HG03558 (cell line): Measurements from ENCODE around the gene DMBT1.

ENCODE experiments used
- ATAC-seq: cut with Tn5 transposase; IDR thresholded peaks from one replicate; pipeline ENCODE4 v1.9.1; 2021; ENCODE audit warnings: moderate number of reproducible peaks; ENCODE audit not compliant: unreplicated experiment; ENCODE audit errors: extremely low read depth

The DMBT1 gene

GRCh38 chr10:122546242-122546641, 14.3 kb upstream of the DMBT1 start:
- no peak for ATAC-seq

- ATAC-seq = no peak
Measured at GRCh38 chr10:122548407-122549085, 12.0 kb upstream of the DMBT1 start.

GRCh38 chr10:122549636-122550035, 10.9 kb upstream of the DMBT1 start:
- ATAC-seq = no peak

- ATAC-seq = no peak
Measured at GRCh38 chr10:122550427-122550826, 10.1 kb upstream of the DMBT1 start.

- no peak for ATAC-seq
Measured at GRCh38 chr10:122550983-122551382, 9.6 kb upstream of the DMBT1 start.

- ATAC-seq = no peak
Measured at GRCh38 chr10:122551450-122551849, 9.1 kb upstream of the DMBT1 start.

GRCh38 chr10:122553341-122553740, 7.2 kb upstream of the DMBT1 start:
- ATAC-seq = no peak

- ATAC-seq = no peak
Measured at GRCh38 chr10:122554131-122555036, 6.2 kb upstream of the DMBT1 start.

GRCh38 chr10:122555442-122555841, 5.1 kb upstream of the DMBT1 start:
- no peak for ATAC-seq

- no peak for ATAC-seq
Measured at GRCh38 chr10:122557516-122557915, 3.0 kb upstream of the DMBT1 start.

GRCh38 chr10:122558452-122558851, 2.1 kb upstream of the DMBT1 start:
- ATAC-seq = no peak

- no peak for ATAC-seq
Measured at GRCh38 chr10:122559228-122559627, 1.3 kb upstream of the DMBT1 start.

- no peak for ATAC-seq
Measured at GRCh38 chr10:122561212-122561611, 658 bp downstream of the DMBT1 start.

- ATAC-seq = no peak
Measured at GRCh38 chr10:122561792-122562191, 1.2 kb downstream of the DMBT1 start.

GRCh38 chr10:122564980-122565379, 4.4 kb downstream of the DMBT1 start:
- ATAC-seq = no peak

GRCh38 chr10:122565766-122566206, 5.2 kb downstream of the DMBT1 start:
- ATAC-seq = no peak

GRCh38 chr10:122566632-122567031, 6.1 kb downstream of the DMBT1 start:
- ATAC-seq = no peak

GRCh38 chr10:122567056-122567660, 6.6 kb downstream of the DMBT1 start:
- ATAC-seq = no peak

GRCh38 chr10:122568551-122568950, 8.0 kb downstream of the DMBT1 start:
- ATAC-seq = no peak

- ATAC-seq = no peak
Measured at GRCh38 chr10:122570920-122571319, 10.4 kb downstream of the DMBT1 start.

GRCh38 chr10:122571892-122572291, 11.3 kb downstream of the DMBT1 start:
- no peak for ATAC-seq
